HepG2 (cell line): ENCODE measurements around the gene PIEZO2. TPM values are rescaled to one million over a fixed set of nuclear protein-coding genes. Genes with fewer than 3 reads are reported as not detected.

Experiments
- AFF4 ChIP-seq: sonication (generic); formaldehyde crosslinking; IDR thresholded peaks from 2 replicates; pipeline ENCODE4 v1.4.0; 2020; ENCODE audit warnings: missing genetic modification reagents
- EEA1 ChIP-seq: sonication (generic); formaldehyde crosslinking; IDR thresholded peaks from 2 replicates; pipeline ENCODE4 v1.5.1; 2020; ENCODE audit warnings: mild to moderate bottlenecking, missing genetic modification reagents, borderline replicate concordance
- NFAT5 ChIP-seq: sonication (generic); formaldehyde crosslinking; IDR thresholded peaks from 2 replicates; pipeline ENCODE4 v1.4.0; 2020; ENCODE audit warnings: missing genetic modification reagents
- PHF20 ChIP-seq: sonication (generic); formaldehyde crosslinking; IDR thresholded peaks from 2 replicates; pipeline ENCODE4 v1.5.0; 2020; ENCODE audit warnings: mild to moderate bottlenecking, missing genetic modification reagents
- RAD21 ChIP-seq: fragments of 450-650 bp; formaldehyde crosslinking; IDR thresholded peaks from 2 replicates; pipeline ENCODE4 v1.5.0; 2020; ENCODE audit warnings: mild to moderate bottlenecking
- REXO4 ChIP-seq: sonication (generic); formaldehyde crosslinking; IDR thresholded peaks from 2 replicates; pipeline ENCODE4 v1.8.0; 2022; ENCODE audit warnings: missing genetic modification reagents, mild to moderate bottlenecking, borderline replicate concordance
- SNAI1 ChIP-seq: sonication (generic); formaldehyde crosslinking; IDR thresholded peaks from 2 replicates; pipeline ENCODE4 v1.5.0; 2020; ENCODE audit warnings: mild to moderate bottlenecking, missing genetic modification reagents, borderline replicate concordance
- ZC3H13 ChIP-seq: sonication (generic); formaldehyde crosslinking; IDR thresholded peaks from 2 replicates; pipeline ENCODE4 v1.8.1; 2023; ENCODE audit warnings: mild to moderate bottlenecking, missing genetic modification reagents, moderate library complexity
- ZFP62 ChIP-seq: sonication (generic); formaldehyde crosslinking; IDR thresholded peaks from 2 replicates; pipeline ENCODE4 v1.4.0; 2020; ENCODE audit warnings: missing genetic modification reagents
- ZNF235 ChIP-seq: sonication (generic); formaldehyde crosslinking; IDR thresholded peaks from 2 replicates; pipeline ENCODE4 v1.8.1; 2023; ENCODE audit warnings: mild to moderate bottlenecking, missing genetic modification reagents, borderline replicate concordance
- ZNF431 ChIP-seq: sonication (generic); formaldehyde crosslinking; IDR thresholded peaks from 2 replicates; pipeline ENCODE4 v1.9.0; 2022; ENCODE audit warnings: missing genetic modification reagents, low read depth, mild to moderate bottlenecking, borderline replicate concordance
- ZNF44 ChIP-seq: sonication (generic); formaldehyde crosslinking; IDR thresholded peaks from 2 replicates; pipeline ENCODE4 v1.5.1; 2020; ENCODE audit warnings: mild to moderate bottlenecking, missing genetic modification reagents
- ZNF558 ChIP-seq: sonication (generic); formaldehyde crosslinking; IDR thresholded peaks from 2 replicates; pipeline ENCODE4 v1.9.0; 2022; ENCODE audit warnings: mild to moderate bottlenecking, missing genetic modification reagents, borderline replicate concordance
- ZSCAN20 ChIP-seq: sonication (generic); formaldehyde crosslinking; IDR thresholded peaks from 2 replicates; pipeline ENCODE4 v1.4.0; 2020; ENCODE audit warnings: missing genetic modification reagents, mild to moderate bottlenecking, borderline replicate concordance
- polyA plus RNA-seq, 8 experiments: library from polyadenylated mRNA; depleted of rRNA in 3 of 8; stranded (reverse) in 7 of 8; unstranded in 1 of 8; fragments of >200 nt; fragmentation: Illumina TruSeq in 4 of 8; extraction: Trizol in 4 of 8; gene quantifications; 2 replicates each; pipeline versions ENCODE4 v1.2.1 to v1.2.3, GENCODE V29; 2011 to 2016; ENCODE audit warnings: low read depth in 4 of 8, missing spikeins in 1 of 8, mixed read lengths in 1 of 8; ENCODE audit not compliant: insufficient read depth in 1 of 8
- total RNA-seq, 5 experiments: library from RNA; depleted of rRNA; stranded (reverse); fragments of >200 nt; fragmentation: Illumina TruSeq; extraction: Trizol; gene quantifications; 2 replicates each; pipeline ENCODE4 v1.2.3, GENCODE V29; 2016; ENCODE audit warnings: low read depth in 1 of 5
- TF ChIP-seq, protein P1 (sequence below): sonication (generic); formaldehyde crosslinking; IDR thresholded peaks from 2 replicates; pipeline ENCODE4 v1.9.0; 2021; ENCODE audit warnings: missing genetic modification reagents, borderline replicate concordance
- TF ChIP-seq, protein P2 (sequence below): sonication (generic); formaldehyde crosslinking; conservative IDR thresholded peaks from 2 replicates; pipeline ENCODE4 v1.8.0; 2022; ENCODE audit warnings: low read depth, missing genetic modification reagents

PIEZO2 gene
- total and polyA plus RNA-seq, 2 of the 13 experiments (the other 11 are each of a cell fraction or from before 2014, with no cell fraction given), result 15.2 to 27.2 TPM

DNA sequence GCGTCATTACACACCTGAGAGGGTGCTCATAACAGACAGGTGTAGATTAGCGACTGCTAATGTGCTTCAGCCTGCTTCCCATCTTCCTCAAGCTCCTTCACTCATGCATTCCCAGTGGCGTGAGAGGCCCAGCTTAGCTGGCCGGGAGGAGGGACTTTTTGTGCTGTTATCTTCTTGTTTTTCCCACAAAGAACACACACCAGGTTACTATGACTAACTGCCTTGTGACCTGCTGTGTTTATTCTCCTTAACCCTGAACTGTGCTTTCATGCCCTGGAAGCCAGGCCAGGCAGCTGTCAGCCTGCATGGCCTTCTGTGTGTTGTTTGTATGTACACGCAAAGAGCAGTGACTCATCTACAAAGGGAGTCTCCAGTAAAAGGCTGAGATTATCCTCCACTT is 143.8 kb downstream of the PIEZO2 start (continued):
- TF ChIP-seq, protein P1, sequence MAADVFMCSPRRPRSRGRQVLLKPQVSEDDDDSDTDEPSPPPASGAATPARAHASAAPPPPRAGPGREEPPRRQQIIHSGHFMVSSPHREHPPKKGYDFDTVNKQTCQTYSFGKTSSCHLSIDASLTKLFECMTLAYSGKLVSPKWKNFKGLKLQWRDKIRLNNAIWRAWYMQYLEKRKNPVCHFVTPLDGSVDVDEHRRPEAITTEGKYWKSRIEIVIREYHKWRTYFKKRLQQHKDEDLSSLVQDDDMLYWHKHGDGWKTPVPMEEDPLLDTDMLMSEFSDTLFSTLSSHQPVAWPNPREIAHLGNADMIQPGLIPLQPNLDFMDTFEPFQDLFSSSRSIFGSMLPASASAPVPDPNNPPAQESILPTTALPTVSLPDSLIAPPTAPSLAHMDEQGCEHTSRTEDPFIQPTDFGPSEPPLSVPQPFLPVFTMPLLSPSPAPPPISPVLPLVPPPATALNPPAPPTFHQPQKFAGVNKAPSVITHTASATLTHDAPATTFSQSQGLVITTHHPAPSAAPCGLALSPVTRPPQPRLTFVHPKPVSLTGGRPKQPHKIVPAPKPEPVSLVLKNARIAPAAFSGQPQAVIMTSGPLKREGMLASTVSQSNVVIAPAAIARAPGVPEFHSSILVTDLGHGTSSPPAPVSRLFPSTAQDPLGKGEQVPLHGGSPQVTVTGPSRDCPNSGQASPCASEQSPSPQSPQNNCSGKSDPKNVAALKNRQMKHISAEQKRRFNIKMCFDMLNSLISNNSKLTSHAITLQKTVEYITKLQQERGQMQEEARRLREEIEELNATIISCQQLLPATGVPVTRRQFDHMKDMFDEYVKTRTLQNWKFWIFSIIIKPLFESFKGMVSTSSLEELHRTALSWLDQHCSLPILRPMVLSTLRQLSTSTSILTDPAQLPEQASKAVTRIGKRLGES (CRISPR knock-in tag), result no peak
- TF ChIP-seq ZFP62 (CRISPR knock-in tag) (no peak), SNAI1 (CRISPR knock-in tag) (no peak), ZNF235 (no peak), ZC3H13 (CRISPR knock-in tag) (no peak), NFAT5 (no peak), RAD21 (0 out of 2 replicates have a peak, but pooled peaks have one; percentile 41), ZNF44 (CRISPR knock-in tag) (no peak), ZNF431 (CRISPR knock-in tag) (no peak), EEA1 (no peak), PHF20 (no peak), ZSCAN20 (CRISPR knock-in tag) (no peak), AFF4 (no peak), REXO4 (no peak), ZNF558 (CRISPR knock-in tag) (no peak)
- TF ChIP-seq, protein P2, sequence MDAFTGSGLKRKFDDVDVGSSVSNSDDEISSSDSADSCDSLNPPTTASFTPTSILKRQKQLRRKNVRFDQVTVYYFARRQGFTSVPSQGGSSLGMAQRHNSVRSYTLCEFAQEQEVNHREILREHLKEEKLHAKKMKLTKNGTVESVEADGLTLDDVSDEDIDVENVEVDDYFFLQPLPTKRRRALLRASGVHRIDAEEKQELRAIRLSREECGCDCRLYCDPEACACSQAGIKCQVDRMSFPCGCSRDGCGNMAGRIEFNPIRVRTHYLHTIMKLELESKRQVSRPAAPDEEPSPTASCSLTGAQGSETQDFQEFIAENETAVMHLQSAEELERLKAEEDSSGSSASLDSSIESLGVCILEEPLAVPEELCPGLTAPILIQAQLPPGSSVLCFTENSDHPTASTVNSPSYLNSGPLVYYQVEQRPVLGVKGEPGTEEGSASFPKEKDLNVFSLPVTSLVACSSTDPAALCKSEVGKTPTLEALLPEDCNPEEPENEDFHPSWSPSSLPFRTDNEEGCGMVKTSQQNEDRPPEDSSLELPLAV (CRISPR knock-in tag), result no peak
